H9 (cell line): ENCODE data around the gene RNU6-9. TPM values are rescaled to one million over a fixed set of nuclear protein-coding genes. Genes with fewer than 3 reads are reported as not detected.
"Not testable (repeated sequence)": the region's sequence is repeated elsewhere in the genome, so short reads cannot be mapped to it uniquely, and the experiment has no call there.

Experiments used
- DNase-seq: peaks from one replicate; pipeline ENCODE4 v3.0.0-alpha.2; 2017
- H2AFZ ChIP-seq: one replicate; pipeline ENCODE4 v1.6.1; 2013; ENCODE audit warnings: mild to moderate bottlenecking, low read length, control low read depth, moderate library complexity
- H2AK5ac ChIP-seq: 2 replicates; pipeline ENCODE4 v1.6.1; 2013; ENCODE audit warnings: low read length, control low read depth, mixed read lengths; ENCODE audit not compliant: insufficient read length
- H2BK120ac ChIP-seq: one replicate; pipeline ENCODE4 v1.6.1; 2013; ENCODE audit warnings: low read depth, mild to moderate bottlenecking, low read length, control low read depth, inconsistent platforms; ENCODE audit not compliant: poor library complexity, severe bottlenecking
- H2BK12ac ChIP-seq: 2 replicates; pipeline ENCODE4 v1.6.1; 2013; ENCODE audit warnings: low read length, control low read depth, mixed read lengths, low read depth; ENCODE audit not compliant: insufficient read length
- H2BK15ac ChIP-seq: 2 replicates; pipeline ENCODE4 v1.6.1; 2013; ENCODE audit warnings: low read depth, low read length, control low read depth
- H2BK20ac ChIP-seq: one replicate; pipeline ENCODE4 v1.6.1; 2013; ENCODE audit warnings: low read depth, mild to moderate bottlenecking, low read length, control low read depth, inconsistent platforms; ENCODE audit not compliant: poor library complexity, severe bottlenecking
- H2BK5ac ChIP-seq: 2 replicates; pipeline ENCODE4 v1.6.1; 2013; ENCODE audit warnings: low read length, control low read depth, mixed read lengths; ENCODE audit not compliant: insufficient read length
- H3K14ac ChIP-seq: 2 replicates; pipeline ENCODE4 v1.6.1; 2013; ENCODE audit warnings: low read length, control low read depth; ENCODE audit not compliant: insufficient read depth
- H3K18ac ChIP-seq: 2 replicates; pipeline ENCODE4 v1.6.1; 2013; ENCODE audit warnings: low read depth, mild to moderate bottlenecking, mixed read lengths, low read length, control low read depth; ENCODE audit not compliant: insufficient read length
- H3K23ac ChIP-seq: 2 replicates; pipeline ENCODE4 v1.6.1; 2013; ENCODE audit warnings: low read length, control low read depth, mixed read lengths, low read depth; ENCODE audit not compliant: insufficient read length
- H3K23me2 ChIP-seq: 2 replicates; pipeline ENCODE4 v1.6.1; 2013; ENCODE audit warnings: low read depth, mild to moderate bottlenecking, mixed read lengths, low read length, control low read depth; ENCODE audit not compliant: insufficient read length, poor library complexity, severe bottlenecking
- H3K27ac ChIP-seq: 2 replicates; pipeline ENCODE4 v1.5.1; 2013; ENCODE audit warnings: low read length, control low read depth, mixed read lengths, low read depth; ENCODE audit not compliant: insufficient read length
- H3K27me3 ChIP-seq: 2 replicates; pipeline ENCODE4 v1.6.1; 2013; ENCODE audit warnings: low read length, control low read depth, inconsistent platforms; ENCODE audit not compliant: insufficient read depth
- H3K4ac ChIP-seq: 2 replicates; pipeline ENCODE4 v1.6.1; 2013; ENCODE audit warnings: low read depth, mild to moderate bottlenecking, control low read depth, inconsistent platforms, low read length, moderate library complexity
- H3K4me1 ChIP-seq: 2 replicates; pipeline ENCODE4 v1.6.1; 2013; ENCODE audit warnings: low read length, control low read depth, inconsistent platforms; ENCODE audit not compliant: insufficient read depth
- H3K4me2 ChIP-seq: 2 replicates; pipeline ENCODE4 v1.6.1; 2013; ENCODE audit warnings: low read length, control low read depth, mixed read lengths; ENCODE audit not compliant: insufficient read length, insufficient read depth
- H3K56ac ChIP-seq: 2 replicates; pipeline ENCODE4 v1.6.1; 2013; ENCODE audit warnings: low read depth, mild to moderate bottlenecking, mixed read lengths, low read length, control low read depth; ENCODE audit not compliant: insufficient read length
- H3K79me1 ChIP-seq: 2 replicates; pipeline ENCODE4 v1.6.1; 2013; ENCODE audit warnings: low read depth, mild to moderate bottlenecking, moderate library complexity, low read length, control low read depth, inconsistent platforms; ENCODE audit not compliant: insufficient read depth, poor library complexity, severe bottlenecking
- H3K79me2 ChIP-seq: 2 replicates; pipeline ENCODE4 v1.6.1; 2013; ENCODE audit warnings: low read length, control low read depth, inconsistent platforms; ENCODE audit not compliant: insufficient read depth
- H3K9ac ChIP-seq: 2 replicates; pipeline ENCODE4 v1.6.1; 2013; ENCODE audit warnings: low read length, control low read depth, mixed read lengths; ENCODE audit not compliant: insufficient read length; ENCODE audit errors: extremely low read depth
- H3K9me3 ChIP-seq: one replicate; pipeline ENCODE4 v1.6.1; 2013; ENCODE audit warnings: low read depth, low read length, inconsistent platforms; ENCODE audit not compliant: control insufficient read depth
- H3T11ph ChIP-seq: one replicate; pipeline ENCODE4 v1.6.1; 2013; ENCODE audit warnings: mild to moderate bottlenecking, low read length, control low read depth, inconsistent platforms
- H4K20me1 ChIP-seq: one replicate; pipeline ENCODE4 v1.6.1; 2013; ENCODE audit not compliant: control insufficient read depth, insufficient read length, insufficient read depth
- H4K5ac ChIP-seq: 2 replicates; pipeline ENCODE4 v1.6.1; 2013; ENCODE audit warnings: low read depth, mild to moderate bottlenecking, mixed read lengths, low read length, control low read depth; ENCODE audit not compliant: insufficient read length
- H4K8ac ChIP-seq: replicated peaks from 2 replicates; pipeline ENCODE4 v1.6.1; 2013; ENCODE audit warnings: low read length, control low read depth, mixed read lengths, low read depth; ENCODE audit not compliant: insufficient read length
- H4K91ac ChIP-seq: 2 replicates; pipeline ENCODE4 v1.6.1; 2013; ENCODE audit warnings: low read depth, mild to moderate bottlenecking, moderate library complexity, mixed read lengths, low read length, control low read depth; ENCODE audit not compliant: insufficient read length
- H3K27ac Mint-ChIP-seq, 3 experiments: 2 replicates in 2 of 3; 3 replicates in 1 of 3; pipeline ENCODE4 v1.8.0; 2020 to 2021; ENCODE audit warnings: mixed read lengths in 3 of 3, mild to moderate bottlenecking in 1 of 3, moderate library complexity in 1 of 3
- H3K27me3 Mint-ChIP-seq: 2 replicates; pipeline ENCODE4 v1.8.0; 2021; ENCODE audit warnings: low read depth, mild to moderate bottlenecking, moderate library complexity, mixed read lengths
- H3K36me3 Mint-ChIP-seq, 3 experiments: 2 replicates in 2 of 3; 3 replicates in 1 of 3; pipeline ENCODE4 v1.8.0; 2020 to 2021; ENCODE audit warnings: low read depth in 3 of 3, mixed read lengths in 3 of 3; ENCODE audit not compliant: insufficient read depth in 1 of 3
- H3K4me1 Mint-ChIP-seq, 2 experiments: 2 replicates each; pipeline ENCODE4 v1.8.0; 2020; ENCODE audit warnings: mixed read lengths in 2 of 2
- H3K4me3 Mint-ChIP-seq, 2 experiments: 2 replicates in 1 of 2; 3 replicates in 1 of 2; pipeline ENCODE4 v1.8.0; 2020 to 2021; ENCODE audit warnings: mild to moderate bottlenecking in 2 of 2, mixed read lengths in 2 of 2, moderate library complexity in 1 of 2
- H3K9me3 Mint-ChIP-seq, 2 experiments: 2 replicates in 1 of 2; 3 replicates in 1 of 2; pipeline ENCODE4 v1.8.0; 2020; ENCODE audit warnings: mild to moderate bottlenecking in 2 of 2, mixed read lengths in 2 of 2, moderate library complexity in 1 of 2
- CTCF ChIP-seq: fragments of 200-600 bp; sonication (generic); conservative IDR thresholded peaks from 3 replicates; pipeline ENCODE4 v1.8.0; 2021; ENCODE audit warnings: antibody characterized with exemption, mild to moderate bottlenecking
- WGBS: extraction: QIAGEN DNeasy Blood & Tissue Kit; methylation state at CpG from one replicate; pipeline ENCODE4 v1.1.7; 2013; ENCODE audit warnings: missing lambda C conversion rate, low lambda C conversion rate, mixed read lengths; ENCODE audit not compliant: insufficient read length; ENCODE audit errors: extremely low coverage; 5-methylcytosine and 5-hydroxymethylcytosine counted together
- total RNA-seq: library from RNA; stranded (reverse); gene quantifications from 2 replicates; pipeline ENCODE4 v1.2.1, GENCODE V29; 2021

The RNU6-9 gene
- total RNA-seq, 1 experiment from 2014 or later = not detected

GRCh38 chr19:848386-848921 lies 44.8 kb upstream of the RNU6-9 start:
- H3K27me3 ChIP-seq = no peaks in the 10 kb centered on the region; the same call in 1 of the 2 replicates
- no peak for TF ChIP-seq CTCF
- no peak overlapping the region for H3K4me3 Mint-ChIP-seq

GRCh38 chr19:849195-849594 lies 44.1 kb upstream of the RNU6-9 start:
- H2AK5ac ChIP-seq, H3K27ac Mint-ChIP-seq, H4K91ac ChIP-seq, H3K4ac ChIP-seq, H3K18ac ChIP-seq, H2AFZ ChIP-seq, H3K79me1 ChIP-seq, H3K56ac ChIP-seq, H3K4me1 ChIP-seq, H2BK5ac ChIP-seq, H2BK15ac ChIP-seq, H4K5ac ChIP-seq, DNase-seq, H3K23ac ChIP-seq, H3K27ac ChIP-seq, H3K36me3 Mint-ChIP-seq, H3T11ph ChIP-seq, H3K23me2 ChIP-seq, H3K14ac ChIP-seq, H3K27me3 ChIP-seq, H2BK12ac ChIP-seq, H2BK20ac ChIP-seq, H4K20me1 ChIP-seq, H3K4me3 Mint-ChIP-seq, H3K9me3 ChIP-seq, H3K9me3 Mint-ChIP-seq, H4K8ac ChIP-seq, H3K79me2 ChIP-seq, H2BK120ac ChIP-seq, H3K9ac ChIP-seq, H3K4me2 ChIP-seq: not testable (repeated sequence)
- H3K27me3 Mint-ChIP-seq = peaks cover 37% of the 10 kb centered on the region
- no CpG with 5 or more reads among the region's 8 CpGs for WGBS
- H3K4me1 Mint-ChIP-seq = peaks cover 2 to 11% of the 10 kb centered on the region in 2 experiments; a peak in 2 of 4 replicates

More at GRCh38 chr19:848386-848921, 44.8 kb upstream of the RNU6-9 start:
- no peak for DNase-seq
- Histone ChIP-seq H3K9ac (no peak overlapping the region), H3K23me2 (no peaks in the 10 kb centered on the region), H4K8ac (no peak overlapping the region), H2BK15ac (no peak overlapping the region), H3K27ac (no peak overlapping the region), H3K79me1 (no peaks in the 10 kb centered on the region), H4K20me1 (no peaks in the 10 kb centered on the region), H2AK5ac (no peak overlapping the region), H3K79me2 (no peaks in the 10 kb centered on the region), H2BK20ac (no peak overlapping the region), H3K14ac (no peak overlapping the region), H3K56ac (no peak overlapping the region), H2AFZ (no peak overlapping the region), H3K4ac (no peak overlapping the region), H3T11ph (no peak overlapping the region), H3K9me3 (no peaks in the 10 kb centered on the region), H3K4me2 (no peak overlapping the region), H4K91ac (no peak overlapping the region), H3K4me1 (no peaks in the 10 kb centered on the region), H3K23ac (no peak overlapping the region), H3K18ac (no peak overlapping the region), H2BK120ac (no peak overlapping the region), H4K5ac (no peak overlapping the region), H2BK12ac (no peak overlapping the region), H2BK5ac (no peak overlapping the region)
- no CpG with 5 or more reads among the region's 12 CpGs for WGBS
- Mint-ChIP-seq H3K4me1 (peaks cover 2 to 11% of the 10 kb centered on the region in 2 experiments; a peak in 2 of 4 replicates), H3K27me3 (peaks cover 42% of the 10 kb centered on the region), H3K36me3 (no peaks in the 10 kb centered on the region; a peak in 1 of 7 replicates), H3K27ac (no peak overlapping the region), H3K9me3 (no peaks in the 10 kb centered on the region; a peak in 1 of 5 replicates)
